AG04449 (cell line): ENCODE measurements around the gene FARSA.

Experiments used
- CTCF ChIA-PET: fragments of 350-600 bp; formaldehyde crosslinking; extraction: SDS; loops from one replicate; lab custom pipeline; 2021; ENCODE audit warnings: antibody characterized with exemption; lab: Yijun Ruan, JAX
- POLR2A ChIA-PET: fragments of 400-600, 350-600 bp; formaldehyde crosslinking; extraction: SDS; loops from one replicate; lab custom pipeline; 2020; ENCODE audit warnings: antibody characterized with exemption, inconsistent platforms; lab: Yijun Ruan, JAX
- DNase-seq: peaks from one replicate; pipeline ENCODE4 v3.0.0-alpha.2; 2010; ENCODE audit warnings: low read depth, low spot score
- H3K4me3 ChIP-seq: 2 replicates; pipeline ENCODE4 v1.5.1; 2011; ENCODE audit warnings: low read depth, mild to moderate bottlenecking, control low read depth, low read length
- TF ChIP-seq, protein P1 (sequence below): IDR thresholded peaks from one replicate; pipeline ENCODE4 v1.5.1; 2011; ENCODE audit warnings: mild to moderate bottlenecking, moderate library complexity, low read length, control low read depth, inconsistent platforms; ENCODE audit not compliant: insufficient read depth; ENCODE audit errors: missing control alignments

Gene FARSA

DNA sequence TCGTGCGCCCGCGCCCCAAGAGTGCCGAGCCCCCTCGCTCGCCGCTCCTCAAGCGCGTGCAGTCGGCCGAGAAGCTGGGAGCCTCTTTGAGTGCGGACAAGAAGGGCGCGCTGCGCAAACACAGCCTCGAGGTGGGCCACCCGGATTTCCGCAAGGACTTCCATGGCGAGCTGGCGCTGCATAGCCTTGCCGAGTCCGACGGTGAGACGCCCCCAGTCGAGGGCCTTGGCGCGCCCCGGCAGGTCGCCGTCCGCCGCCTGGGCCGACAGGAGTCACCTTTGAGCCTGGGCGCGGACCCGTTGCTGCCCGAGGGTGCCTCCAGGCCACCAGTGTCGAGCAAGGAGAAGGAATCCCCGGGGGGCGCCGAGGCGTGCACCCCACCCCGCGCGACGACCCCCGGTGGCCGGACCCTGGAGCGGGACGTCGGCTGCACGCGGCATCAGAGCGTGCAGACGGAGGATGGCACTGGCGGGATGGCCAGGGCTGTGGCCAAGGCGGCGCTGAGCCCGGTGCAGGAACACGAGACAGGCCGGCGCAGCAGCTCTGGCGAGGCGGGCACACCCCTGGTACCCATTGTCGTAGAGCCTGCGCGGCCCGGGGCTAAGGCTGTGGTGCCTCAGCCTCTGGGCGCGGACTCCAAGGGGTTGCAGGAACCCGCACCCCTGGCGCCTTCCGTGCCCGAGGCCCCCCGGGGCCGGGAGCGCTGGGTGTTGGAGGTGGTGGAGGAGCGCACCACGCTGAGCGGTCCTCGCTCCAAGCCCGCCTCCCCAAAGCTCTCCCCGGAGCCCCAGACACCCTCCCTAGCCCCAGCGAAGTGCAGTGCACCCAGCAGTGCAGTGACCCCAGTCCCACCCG, 59.4 kb downstream of the FARSA start:
- POLR2A ChIA-PET = no interaction called here
- CTCF ChIA-PET = interaction anchor here (1.6 to 1.8 kb wide), 2 partner anchors 101 to 117 kb away, joined by 4 to 5 read pairs; no protein-coding TSS in a partner anchor
- H3K4me3 ChIP-seq = no peak overlapping the region
- DNase-seq = no peak
- TF ChIP-seq, protein P1, sequence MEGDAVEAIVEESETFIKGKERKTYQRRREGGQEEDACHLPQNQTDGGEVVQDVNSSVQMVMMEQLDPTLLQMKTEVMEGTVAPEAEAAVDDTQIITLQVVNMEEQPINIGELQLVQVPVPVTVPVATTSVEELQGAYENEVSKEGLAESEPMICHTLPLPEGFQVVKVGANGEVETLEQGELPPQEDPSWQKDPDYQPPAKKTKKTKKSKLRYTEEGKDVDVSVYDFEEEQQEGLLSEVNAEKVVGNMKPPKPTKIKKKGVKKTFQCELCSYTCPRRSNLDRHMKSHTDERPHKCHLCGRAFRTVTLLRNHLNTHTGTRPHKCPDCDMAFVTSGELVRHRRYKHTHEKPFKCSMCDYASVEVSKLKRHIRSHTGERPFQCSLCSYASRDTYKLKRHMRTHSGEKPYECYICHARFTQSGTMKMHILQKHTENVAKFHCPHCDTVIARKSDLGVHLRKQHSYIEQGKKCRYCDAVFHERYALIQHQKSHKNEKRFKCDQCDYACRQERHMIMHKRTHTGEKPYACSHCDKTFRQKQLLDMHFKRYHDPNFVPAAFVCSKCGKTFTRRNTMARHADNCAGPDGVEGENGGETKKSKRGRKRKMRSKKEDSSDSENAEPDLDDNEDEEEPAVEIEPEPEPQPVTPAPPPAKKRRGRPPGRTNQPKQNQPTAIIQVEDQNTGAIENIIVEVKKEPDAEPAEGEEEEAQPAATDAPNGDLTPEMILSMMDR = no peak

DNA sequence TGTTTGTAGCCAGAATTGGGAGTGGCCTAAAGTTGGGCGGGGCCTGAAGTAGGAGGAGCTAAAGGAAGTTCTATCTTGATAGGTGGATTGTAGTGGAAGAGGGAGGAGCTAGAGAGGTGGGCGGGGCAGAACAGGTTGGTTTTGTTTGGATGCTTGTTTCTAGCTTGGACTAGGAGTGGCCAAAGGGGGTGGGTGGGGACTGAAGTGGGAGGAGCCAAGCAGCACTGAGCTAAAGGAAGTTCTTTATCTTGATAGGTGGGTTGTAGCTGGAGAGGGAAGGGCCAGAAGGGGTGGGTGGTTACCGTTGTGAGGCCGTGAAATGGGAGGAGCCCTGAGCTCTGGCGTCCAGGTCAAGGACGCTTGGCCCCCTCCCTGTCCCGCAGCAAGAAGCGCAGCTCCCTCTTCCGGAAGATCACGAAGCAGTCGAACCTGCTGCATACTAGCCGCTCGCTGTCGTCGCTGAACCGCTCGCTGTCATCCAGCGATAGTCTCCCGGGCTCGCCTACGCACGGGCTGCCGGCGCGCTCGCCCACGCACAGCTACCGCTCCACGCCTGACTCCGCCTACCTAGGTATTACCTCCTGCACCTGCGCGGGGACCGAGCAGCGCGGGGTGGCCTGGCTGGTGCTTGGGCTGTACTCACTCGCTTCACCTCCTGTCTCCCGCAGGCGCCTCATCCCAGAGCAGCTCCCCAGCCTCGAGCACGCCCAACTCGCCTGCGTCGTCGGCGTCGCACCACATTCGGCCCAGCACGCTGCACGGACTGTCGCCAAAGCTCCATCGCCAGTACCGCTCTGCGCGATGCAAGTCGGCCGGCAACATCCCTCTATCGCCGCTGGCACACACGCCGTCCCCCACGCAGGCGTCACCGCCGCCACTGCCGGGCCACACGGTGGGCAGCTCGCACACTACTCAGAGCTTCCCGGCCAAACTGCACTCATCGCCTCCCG, 60.3 kb downstream of the FARSA start:
- TF ChIP-seq, protein P1 = no peak
- H3K4me3 ChIP-seq = peak overlapping the region; percentile 23
- no peak for DNase-seq
- POLR2A ChIA-PET = interaction anchor here (0.8 to 1.2 kb wide), 2 partner anchors 12 to 82 kb away, joined by 3 read pairs; partner anchors contain the start of gene JUNB
- CTCF ChIA-PET = interaction anchor here (0.7 to 1.8 kb wide), 6 partner anchors 10 to 116 kb away, joined by 3 to 14 read pairs (median 5); no protein-coding TSS in a partner anchor
